ENCODE data around the gene UBE2E2.

DNA sequence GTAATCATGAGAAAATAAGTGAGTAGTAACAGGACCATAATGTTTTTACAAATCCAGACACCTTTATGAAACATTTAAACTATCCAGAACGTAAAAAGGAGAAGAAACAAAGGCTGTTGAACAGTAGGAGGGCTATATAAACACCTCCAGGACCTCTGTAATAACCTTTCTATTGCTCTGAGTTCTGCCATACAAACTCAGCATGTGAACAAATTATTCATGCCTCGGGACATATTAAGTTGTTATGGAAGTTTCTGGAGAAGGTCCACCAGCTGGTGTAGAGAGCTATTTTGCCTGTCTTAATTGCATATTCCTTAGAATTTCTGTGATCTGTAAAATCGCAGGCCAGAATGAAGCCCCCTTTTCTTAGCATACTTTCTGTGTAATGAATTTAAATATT lies 256.3 kb downstream of the UBE2E2 start:
- no peak for TF ChIP-seq EZH2 (IDR thresholded peaks at IDR 0.05; ENCODE audit: low read length)
- TF ChIP-seq CTCF (optimal IDR thresholded peaks at IDR 0.05 in 1 of 3, IDR thresholded peaks at IDR 0.05 in 1 of 3, conservative IDR thresholded peaks at IDR 0.05 in 1 of 3; ENCODE audit: extremely low read depth in 1 of 3, insufficient read depth in 2 of 3, low read length in 3 of 3) = no peak

Measured in keratinocyte (primary cell).